ENCODE data around the gene HOOK1. TPM values are rescaled to one million over a fixed set of nuclear protein-coding genes. Genes with fewer than 3 reads are reported as not detected.

HOOK1 gene
- polyA plus RNA-seq (2013, experiment 1 of 2; ENCODE audit: insufficient read length), result not detected
- not detected for polyA plus RNA-seq (2013, experiment 2 of 2; ENCODE audit: insufficient read length)

DNA sequence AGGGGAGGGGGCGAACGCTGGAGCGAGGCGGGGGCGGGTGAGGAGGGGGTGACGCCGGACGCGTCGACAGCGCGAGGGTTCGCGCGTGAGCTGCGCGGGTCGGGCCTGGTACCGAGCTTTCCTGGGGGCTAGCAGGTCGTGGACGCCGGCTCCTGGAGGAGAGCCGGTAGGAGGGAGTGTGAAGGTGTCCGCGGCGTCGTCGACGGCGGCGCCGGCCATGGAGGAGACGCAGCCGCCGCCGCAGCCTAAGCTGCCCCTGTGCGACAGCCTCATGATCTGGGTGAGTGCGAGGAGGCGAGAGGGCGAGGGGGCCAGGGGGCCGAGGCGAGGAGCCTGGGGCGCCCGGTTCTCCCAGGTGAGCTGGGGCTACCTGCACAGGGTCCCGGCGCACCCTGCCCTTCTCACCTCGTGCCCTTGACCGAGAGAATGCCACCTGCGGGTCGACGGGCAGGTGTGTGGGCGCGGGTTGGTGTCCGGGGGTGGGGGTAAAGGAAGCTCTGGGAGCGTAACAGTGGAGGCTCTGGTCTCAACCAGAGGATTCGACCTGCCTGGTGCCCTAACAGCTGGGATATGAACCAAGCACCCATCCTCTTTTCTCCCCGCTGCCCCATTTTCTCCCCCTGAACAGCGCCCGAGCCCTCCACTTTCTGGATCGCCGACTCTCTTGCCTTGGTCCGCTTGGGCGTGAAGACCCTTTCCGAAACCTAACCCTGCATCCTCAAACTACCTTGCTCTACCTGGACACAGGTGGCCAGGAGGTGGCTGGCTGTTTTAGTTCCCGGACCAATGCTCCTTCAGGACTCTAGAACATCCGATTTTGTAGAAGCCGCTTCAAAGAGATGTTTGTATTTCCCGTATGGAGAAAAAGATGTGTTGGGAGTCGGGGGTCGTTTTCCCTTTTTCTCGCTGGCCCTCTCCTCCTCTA is at the start of gene HOOK1:
TSS of gene HOOK1 (plus strand) at position 49 of the 925 bp plus-strand sequence. CDS start at position 218, 169 bp downstream.
- DNase-seq, result no peak

DNA sequence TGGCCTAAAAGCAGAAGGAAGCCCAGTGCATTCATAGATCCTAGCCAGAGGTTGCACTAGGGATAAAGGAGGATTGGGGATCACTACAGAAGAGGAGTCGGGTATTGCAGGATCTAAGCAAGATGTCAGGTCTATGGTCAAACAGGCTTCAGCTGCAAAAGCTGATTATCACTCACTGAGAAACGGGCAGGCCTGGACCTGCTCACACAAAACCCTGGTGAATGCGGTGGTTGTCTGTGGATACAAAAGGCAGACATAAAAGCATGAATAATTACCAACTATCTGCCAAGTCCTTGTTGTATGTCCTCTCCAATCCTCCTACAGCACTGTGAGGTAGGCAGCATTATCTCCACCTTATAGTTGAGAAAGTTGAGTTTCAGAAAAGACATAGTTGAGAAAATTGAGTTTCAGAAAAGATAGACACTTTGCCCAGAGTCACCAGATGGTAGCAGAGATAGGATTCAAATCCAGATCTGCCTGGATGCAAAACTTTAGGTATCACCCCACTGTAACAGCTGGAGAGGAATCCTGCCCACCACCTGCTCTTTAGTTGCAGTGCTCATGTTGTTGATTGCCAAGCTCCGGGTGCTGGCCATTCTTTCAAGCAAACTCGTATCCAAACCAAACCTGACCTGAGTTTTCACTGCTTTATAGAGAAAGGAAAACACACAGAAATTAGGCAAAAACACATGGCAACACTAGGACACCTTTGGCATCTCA is 49.6 kb upstream of the HOOK1 start:
- DNase-seq, result no peak

DNA sequence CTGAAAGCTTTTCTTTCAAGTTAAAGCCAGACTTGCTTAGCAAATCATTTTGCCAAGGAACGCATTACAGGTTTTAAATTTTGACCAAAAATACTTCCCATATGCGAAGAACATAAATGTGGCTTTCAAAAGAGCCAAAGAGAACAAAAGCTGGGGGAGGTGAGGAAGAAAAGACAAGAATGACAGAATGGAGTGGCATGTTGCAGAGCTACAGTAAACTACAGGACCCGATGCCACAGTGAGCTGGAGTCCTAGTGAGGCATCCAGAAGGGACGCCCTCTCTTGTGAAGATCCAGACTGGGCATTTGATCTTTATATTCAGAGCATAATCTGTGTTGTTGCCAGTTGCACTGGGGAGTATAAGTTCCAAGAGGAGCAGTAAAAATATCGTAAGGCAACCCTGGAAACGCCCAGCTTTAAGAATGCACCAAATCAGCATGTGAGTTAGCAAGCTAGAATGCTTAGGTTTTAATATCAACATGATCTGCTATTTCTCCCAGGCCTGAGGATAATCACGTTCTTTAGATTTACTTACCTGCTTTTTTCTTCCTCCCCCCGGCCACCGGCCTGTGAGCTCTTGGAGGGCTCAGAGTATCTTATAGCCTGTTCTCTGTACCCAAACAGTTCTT is 48.4 kb upstream of the HOOK1 start:
- DNase-seq, result peak; percentile 56

DNA sequence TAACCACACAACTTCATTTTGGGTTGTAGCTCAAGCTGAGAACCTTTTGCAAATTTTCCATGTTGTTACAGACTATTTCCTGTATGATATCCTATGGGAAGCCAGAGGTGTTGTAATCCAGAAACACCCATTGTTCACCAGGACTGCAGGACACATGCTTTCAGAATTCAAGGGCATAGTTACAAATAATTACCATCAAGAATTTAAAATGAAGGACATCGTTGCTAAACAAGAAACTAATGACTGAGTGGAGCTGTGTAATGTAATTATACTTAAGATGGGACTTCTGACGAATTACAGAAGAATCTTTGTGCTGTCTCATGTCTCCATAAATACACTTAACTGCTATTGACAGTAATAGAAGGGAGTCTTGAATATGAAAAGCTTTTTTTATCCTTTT is 47.6 kb upstream of the HOOK1 start:
- DNase-seq, result peak; percentile 13

DNA sequence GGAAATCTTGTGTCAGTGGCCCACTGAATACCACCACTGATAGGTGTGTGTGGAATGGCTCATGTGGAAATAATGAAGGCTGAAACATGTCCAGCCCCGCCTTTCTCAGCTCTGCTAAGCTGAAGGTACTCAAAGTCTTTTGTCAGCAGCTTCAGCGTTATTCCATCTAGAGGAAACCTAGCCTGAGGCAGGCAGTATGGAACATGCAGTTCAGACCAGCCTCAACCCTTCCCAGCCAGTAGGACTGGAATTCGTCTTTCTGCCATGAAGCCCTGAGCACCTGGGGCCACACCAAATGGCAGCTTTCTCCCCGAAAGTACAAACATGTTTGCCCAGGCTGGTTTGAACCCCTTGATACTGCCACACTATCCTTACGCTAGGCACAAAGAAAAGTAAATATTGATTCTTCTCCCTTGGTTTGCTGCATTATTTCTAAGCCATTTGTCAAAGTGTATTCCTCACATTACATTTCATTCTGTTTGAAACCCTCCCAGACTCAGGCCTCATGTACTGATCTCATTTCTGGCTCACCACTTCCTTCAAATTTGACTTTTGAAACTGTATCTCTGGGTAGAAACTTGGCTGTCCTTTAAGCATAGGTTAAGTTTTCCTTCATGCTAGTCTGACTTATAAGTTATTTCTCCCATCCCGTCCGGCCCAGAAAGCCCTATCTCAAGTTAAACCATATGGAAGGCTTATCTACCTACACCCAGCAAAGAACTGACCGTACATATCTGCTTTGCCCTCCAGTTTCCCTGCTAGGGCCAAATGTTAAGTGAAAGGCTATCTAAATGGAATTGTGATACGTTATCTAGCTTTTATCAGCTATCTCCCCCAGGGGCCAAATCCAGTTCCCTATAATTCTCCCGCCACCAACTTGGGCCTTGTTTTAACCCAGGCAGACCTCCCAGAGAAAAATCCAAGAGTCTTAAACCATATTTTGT is 45.7 kb upstream of the HOOK1 start:
- DNase-seq, result no peak

DNA sequence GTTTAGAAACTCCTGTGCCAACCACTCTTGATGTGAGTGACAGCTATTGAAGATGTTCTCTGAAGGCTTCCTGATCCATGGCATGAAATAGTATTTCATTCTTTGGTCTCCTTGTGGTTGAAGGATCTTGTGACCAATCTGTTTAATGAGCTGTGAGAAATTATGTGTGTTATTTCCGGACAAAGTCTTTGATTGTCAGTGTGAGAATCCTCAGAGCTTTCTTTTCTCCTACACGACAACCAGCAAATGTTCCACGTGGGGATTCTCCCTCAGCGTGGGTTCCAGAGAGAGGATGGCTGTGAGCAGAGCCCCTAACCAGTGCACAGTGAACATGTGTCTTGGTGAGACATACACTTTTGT is 45.0 kb upstream of the HOOK1 start:
- DNase-seq, result no peak

DNA sequence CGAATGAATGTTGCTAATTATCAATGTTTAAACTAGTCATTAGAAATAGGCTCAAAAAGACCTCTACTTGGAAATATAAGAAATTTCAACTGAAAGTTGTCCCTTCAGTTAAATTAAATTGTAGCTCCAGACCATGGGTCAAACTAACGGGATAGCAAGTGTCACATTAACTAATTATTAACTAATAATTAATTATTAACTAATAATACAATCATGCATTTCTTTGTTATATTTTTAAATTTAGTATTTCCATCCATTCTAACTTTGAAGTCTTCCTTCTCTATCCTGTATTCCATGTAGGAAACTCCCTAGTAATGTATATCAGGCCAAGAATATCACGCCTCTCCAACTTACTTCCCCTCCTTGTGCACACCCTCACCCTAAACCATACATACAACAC is 43.4 kb upstream of the HOOK1 start:
- DNase-seq, result no peak

DNA sequence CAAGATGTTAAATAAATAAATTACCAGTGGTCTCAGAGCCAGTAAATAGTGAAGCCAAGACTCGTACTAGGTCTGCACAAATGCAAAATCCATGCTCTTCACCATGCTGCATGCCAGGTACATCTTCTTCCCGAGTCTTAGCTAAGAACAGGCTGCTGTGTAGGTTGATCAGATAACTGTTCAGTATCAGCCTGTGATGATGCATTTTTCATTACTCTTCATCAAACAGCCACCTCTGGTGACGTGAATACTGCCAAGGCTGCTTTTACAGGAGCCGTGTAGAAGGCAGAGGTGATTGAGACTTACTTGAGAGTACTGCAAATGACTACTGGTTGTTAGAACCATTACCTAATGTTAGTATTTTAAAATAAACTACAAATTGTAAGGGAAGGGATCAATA is 39.3 kb upstream of the HOOK1 start:
- no peak for DNase-seq

DNA sequence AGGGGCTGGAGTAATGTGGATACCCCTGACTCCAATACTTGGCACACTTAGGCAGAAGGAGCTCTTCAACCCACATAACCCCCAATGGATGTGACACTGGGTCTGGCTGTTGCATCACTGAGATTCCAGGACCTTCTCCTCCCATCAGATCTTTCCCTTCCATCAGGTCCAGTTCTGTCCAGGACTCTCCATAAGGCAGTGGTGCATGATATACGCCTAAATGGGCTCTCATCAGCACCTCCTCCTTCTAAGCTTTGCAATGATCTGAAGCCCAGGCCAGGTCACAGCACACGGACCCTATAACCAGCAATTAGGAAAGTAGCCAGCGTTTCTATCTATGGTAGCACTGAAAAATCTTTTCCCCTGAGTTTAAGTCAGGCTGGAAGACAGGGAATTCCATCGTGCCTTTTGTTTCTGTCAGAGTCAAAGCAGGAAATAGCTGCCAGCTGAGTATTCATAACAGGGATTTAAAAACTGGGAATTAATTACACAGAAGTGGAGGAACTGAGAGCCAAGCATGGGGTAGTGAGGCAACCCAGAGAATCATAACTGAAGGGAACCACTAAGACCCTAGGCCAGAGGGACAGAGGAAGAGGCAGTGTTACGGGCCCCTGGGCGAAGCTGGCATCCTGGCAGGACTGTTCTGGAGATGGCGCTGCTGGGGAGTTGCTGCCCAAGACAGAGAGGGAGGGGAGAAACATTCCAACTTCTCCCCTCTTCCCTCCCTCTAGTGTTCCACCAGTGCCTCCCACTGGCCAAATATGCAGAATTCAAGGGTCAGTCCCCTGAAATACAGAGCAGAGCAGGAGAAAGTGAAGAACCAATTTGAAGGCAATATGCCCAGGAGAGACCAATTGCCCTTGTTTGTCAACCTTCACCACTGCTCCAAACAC is 37.5 kb upstream of the HOOK1 start:
- DNase-seq, result peak; percentile 85

DNA sequence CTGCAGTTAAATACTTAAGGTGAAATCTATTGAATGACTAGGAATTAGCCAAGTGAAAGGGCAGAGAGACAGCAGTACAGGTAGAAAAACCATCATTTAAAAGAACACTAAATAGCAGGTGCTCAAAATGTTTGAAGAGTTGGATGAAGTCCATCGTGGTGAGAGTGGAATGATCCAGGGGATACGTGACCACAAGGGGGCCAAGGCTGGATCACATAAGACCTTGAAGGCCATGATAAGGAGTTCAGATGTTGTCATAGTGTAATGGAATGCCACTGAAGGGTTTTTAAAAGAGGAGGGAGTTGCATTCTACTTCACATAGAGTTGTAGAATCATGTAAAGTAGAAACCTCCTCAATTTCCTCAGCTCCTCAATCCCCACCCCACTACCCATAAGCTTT is 34.8 kb upstream of the HOOK1 start:
- DNase-seq, result no peak

DNA sequence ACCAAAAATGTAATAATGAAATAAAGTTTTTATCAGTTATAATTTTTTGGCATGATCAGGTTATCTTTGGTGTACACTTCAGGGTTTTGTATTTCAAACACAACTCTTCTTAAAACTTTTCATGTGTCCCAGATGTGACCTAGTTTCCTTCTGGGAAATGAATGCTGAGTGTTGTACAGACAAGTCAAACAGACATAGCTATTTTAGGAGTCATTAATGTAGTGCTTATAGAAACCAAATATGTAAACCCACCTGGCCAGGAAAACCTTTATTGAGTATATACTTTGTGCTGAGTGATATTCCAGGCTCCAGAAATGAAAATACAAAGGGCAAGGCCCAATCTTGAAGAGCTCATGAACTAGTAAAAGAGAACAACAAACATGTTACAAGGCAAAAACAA is 25.9 kb upstream of the HOOK1 start:
- DNase-seq, result no peak

DNA sequence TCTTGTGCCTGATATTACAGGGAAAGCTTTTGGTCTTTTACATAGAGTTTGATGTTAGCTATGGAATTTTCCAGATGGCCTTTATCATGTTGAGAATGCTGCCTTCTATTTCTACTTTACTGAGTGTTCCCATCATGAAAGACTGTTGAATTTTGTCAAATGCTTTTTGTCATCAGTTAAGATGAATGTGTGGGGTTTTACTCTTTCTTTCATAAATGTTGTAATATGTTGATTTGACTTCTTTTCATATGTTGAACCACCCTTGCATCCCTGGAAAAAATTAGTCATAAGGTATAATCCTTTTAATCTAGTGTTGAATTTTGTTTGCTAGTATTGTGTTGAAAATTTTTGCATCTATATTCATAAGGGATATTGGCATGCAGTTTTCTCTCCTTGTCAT is 16.1 kb upstream of the HOOK1 start:
- no peak for DNase-seq

DNA sequence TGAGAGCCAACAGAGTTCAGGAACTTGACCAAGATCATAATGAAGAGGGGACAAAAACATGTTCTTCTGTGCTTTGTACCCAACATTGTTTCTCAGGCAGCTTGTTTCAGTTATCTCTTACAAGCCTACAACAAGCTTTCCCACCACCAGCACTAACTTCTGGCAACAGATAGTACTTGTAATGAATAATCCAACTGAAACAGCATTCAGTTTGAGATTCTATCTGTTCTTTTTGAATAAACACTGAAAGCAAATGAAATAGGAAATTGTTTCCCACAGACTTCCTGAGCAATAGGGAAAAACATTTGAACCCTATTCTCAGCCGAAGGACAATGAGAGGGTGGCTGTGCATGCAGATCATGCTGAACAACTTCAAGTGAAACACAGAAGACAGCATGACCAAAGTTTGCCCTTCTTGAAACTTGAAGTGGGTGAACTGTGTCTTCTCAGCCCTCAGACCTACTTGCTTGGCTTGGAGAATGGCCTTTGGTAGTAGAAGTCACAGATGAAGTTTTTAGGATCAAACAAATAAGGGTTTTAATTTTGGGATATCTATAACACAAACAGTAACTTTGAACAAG is 11.2 kb upstream of the HOOK1 start:
- DNase-seq, result no peak

DNA sequence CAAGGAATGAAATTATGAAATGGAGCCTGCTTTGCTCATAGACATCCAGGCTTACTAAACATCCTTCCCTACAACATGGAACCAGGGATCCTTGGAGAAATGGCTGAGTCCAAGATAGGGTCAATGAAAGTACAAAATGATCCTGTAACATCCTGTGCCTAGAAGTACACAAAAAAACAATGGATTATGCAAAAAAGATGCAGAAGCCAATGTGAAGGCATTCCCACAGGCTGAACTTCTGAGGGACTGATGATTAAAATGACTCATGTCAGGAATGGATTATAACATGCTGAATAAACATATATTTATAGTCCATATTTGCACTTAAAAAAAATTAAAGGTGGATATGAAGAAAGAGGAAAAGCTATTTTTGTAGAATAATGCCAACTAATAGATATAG is 10.4 kb upstream of the HOOK1 start:
- DNase-seq, result no peak

DNA sequence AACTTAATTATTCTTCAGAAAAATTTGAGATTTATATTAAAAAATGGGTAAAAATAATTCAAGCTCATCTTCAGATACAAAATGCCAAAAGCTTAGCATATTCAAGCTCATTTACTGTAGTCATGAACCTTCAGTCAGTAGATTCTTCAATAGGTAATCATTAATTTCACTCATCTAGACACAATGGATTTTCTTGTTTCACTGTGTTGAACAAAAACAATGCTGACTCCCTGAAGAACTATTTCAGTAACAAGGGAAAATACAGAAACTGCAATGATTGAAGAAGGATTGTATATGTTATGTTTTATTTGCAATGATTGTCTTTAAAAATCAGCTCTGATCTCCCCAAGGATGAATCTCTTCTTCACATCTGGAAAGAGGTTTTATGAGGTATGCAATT is 9.2 kb upstream of the HOOK1 start:
- DNase-seq, result no peak

DNA sequence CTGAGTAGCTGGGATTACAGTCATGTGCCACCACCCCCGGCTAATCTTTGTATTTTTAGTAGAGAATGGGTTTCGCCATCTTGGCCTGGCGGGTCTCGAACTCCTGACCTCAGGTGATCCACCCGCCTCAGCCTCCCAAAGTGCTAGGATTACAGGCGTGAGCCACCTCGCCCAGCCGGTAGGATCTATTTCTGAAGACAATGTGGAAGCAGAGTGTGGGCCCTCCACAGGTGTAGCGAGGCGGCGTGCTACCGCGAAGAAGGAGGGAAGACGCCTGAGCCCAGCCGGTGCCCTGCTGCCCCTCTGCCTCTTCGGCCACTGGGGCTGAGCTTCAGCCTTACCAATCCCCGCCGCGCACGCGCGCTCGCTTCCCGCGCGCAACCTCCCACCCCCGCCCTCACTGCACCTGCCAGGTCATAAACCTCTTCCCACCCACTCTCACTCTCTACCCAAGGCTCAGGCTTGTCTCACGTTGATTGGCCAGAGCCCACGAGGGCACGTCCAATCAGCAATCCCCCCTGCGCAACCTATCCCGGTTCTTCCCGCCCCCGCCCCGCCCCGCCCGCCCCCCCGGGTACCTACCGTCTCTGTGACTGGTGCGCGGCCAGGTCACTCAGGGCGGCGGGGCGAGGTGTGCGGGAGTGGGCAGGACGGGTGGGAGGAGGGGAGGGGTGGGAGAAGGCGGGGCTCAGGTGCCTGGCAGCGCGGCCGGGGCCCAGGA is 409 bp upstream of the HOOK1 start:
- peak; percentile 1 for DNase-seq

DNA sequence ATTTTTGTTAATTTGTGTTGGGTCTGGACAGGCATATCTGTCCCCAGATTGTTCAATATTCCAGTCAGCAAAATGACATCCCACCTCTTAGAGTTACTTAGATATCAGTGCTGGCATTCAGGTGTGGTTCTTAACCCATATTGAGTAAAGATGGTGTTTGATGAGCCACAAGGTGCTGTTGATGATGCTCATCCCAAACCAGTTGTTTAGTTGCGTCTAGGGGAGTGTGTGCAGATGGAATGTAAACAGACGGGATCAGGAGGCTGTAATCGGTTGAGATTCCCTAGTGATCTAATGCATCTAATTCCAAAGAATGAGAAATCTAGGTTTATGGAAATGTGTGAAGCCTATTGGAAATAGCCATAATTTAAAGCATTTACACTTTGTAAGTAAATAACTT is 1.1 kb downstream of the HOOK1 start:
- no peak for DNase-seq

DNA sequence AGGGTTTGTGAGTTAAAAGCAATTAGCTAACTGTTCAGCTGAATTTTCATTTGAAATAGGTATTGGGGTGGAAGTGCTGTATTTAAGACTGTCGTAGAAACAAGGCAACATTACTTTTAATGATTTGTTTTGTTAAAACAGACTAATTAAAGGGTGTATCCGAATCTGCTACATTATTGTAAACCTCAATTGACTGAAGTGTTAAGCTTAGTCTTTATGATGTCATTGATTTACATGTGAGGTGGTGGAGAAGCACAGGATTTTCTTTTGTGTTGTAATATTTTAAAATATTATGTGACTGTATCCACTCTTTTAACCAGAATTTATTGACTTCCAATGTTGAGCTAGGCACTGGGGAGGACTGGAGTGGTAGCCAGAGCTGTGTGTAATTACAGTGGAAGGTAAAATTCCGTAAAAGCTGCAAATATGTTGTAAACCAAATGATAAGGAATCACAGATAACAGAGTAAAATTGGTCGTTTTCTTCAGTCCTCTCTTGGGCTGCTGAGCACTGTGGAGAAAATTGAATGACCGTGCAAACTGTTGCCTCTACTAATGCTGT is 1.6 kb downstream of the HOOK1 start:
- DNase-seq, result no peak

DNA sequence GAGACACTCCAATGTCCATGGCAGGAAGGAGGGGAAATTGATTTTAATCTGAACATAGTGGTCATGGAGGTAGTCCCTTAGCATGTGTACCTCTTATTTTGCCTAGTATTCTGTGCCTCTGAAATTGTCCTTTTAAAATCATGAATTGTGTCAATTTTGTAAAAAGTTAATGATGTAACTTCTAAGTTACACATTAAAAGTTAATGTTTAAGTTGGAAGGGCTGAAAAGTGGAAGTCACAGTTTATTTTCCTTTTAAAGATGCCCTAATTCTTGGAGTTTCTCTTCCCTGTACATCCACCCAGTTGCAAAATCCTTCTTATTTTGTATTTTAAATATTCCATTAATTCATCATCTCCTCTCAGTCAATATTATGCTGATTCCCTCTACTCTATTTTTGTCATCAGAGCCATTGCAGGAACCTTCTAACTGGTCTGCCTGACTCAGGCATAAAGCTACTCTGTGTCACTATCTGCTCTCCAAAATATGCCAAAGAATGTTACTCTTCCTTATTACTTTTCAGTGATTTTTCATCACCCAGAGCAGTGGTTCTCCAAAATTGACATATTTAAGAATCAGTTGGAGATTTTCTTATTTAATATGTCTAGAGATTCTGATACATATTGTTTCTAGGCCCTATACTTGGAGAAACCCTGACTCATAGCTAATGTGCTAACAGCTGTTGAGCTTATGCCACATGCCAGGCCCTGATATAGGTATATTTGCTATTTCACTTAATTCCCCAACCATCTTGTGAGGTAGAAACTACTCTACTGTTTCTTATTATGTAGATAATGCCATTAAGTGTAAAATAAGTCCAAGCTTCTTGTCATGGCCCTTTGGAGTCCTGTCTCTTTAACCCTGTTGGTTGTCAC is 5.1 kb downstream of the HOOK1 start:
- no peak for DNase-seq

All from fibroblast of skin of back (primary cell).